Small intestine (tissue), 16 donors: ENCODE data around the gene VLDLR. TPM values are rescaled to one million over a fixed set of nuclear protein-coding genes. Genes with fewer than 3 reads are reported as not detected.

Experiments
- DNase-seq, 2 donors: peaks; one replicate each; pipeline versions ENCODE4 v3.0.0 to v3.0.0-alpha.2; 2013
- FAIRE-seq: peaks from 2 replicates; lab custom pipeline; 2012; peaks lifted over from hg19 to GRCh38; lab: Jason Lieb, UNC
- H3K27ac ChIP-seq, 3 donors: one replicate each; pipeline ENCODE4 v1.5.1; 2013; ENCODE audit warnings: low read length in 2 of 3, mild to moderate bottlenecking in 2 of 3, control low read depth in 1 of 3, inconsistent platforms in 1 of 3, low read depth in 1 of 3, moderate library complexity in 1 of 3
- H3K27me3 ChIP-seq, 3 donors: one replicate each; pipeline ENCODE4 v1.6.1; 2013; ENCODE audit warnings: low read length in 3 of 3, inconsistent platforms in 1 of 3; ENCODE audit not compliant: control insufficient read depth in 3 of 3, insufficient read depth in 3 of 3
- H3K36me3 ChIP-seq, 3 donors: one replicate each; pipeline ENCODE4 v1.6.1; 2013; ENCODE audit warnings: low read length in 3 of 3, inconsistent platforms in 1 of 3, low read depth in 1 of 3, mild to moderate bottlenecking in 1 of 3, moderate library complexity in 1 of 3; ENCODE audit not compliant: control insufficient read depth in 3 of 3, insufficient read depth in 2 of 3
- H3K4me1 ChIP-seq, 3 donors: one replicate each; pipeline ENCODE4 v1.6.1; 2013; ENCODE audit warnings: low read length in 2 of 3, inconsistent platforms in 1 of 3, low read depth in 1 of 3, mild to moderate bottlenecking in 1 of 3, moderate library complexity in 1 of 3; ENCODE audit not compliant: control insufficient read depth in 3 of 3, insufficient read depth in 2 of 3
- H3K4me3 ChIP-seq, 3 donors: one replicate each; pipeline ENCODE4 v1.5.1; 2013; ENCODE audit warnings: low read length in 3 of 3, control low read depth in 1 of 3, inconsistent platforms in 1 of 3, low read depth in 1 of 3, mild to moderate bottlenecking in 1 of 3, moderate library complexity in 1 of 3
- H3K9me3 ChIP-seq, 2 donors: one replicate each; pipeline ENCODE4 v1.6.1; 2013; ENCODE audit warnings: low read depth in 1 of 2, low read length in 1 of 2; ENCODE audit not compliant: control insufficient read depth in 2 of 2, insufficient read depth in 1 of 2
- WGBS, 3 donors: extraction: QIAGEN DNeasy Blood & Tissue Kit; methylation state at CpG; one replicate each; pipeline ENCODE4 v1.1.7; 2013; 5-methylcytosine and 5-hydroxymethylcytosine counted together
- long read RNA-seq, 10 donors: transcript quantifications; one replicate each; lab custom pipeline, GENCODE V29; 2026
- polyA plus RNA-seq, 4 donors: library from polyadenylated mRNA; stranded (reverse) in 3 of 4; unstranded in 1 of 4; fragments of 200-250 nt in 3 of 4; fragments of 120-200 nt in 1 of 4; gene quantifications; one replicate each; pipeline versions ENCODE4 v1.2.1 to v1.2.3, GENCODE V29; 2013
- donor health status: healthy with polysubstance abuse.
- donor health status: control.
- donor health status: control.
- donor health status: Bipolar disorder and iron deficiency.
- donor health status: healthy.

VLDLR gene
- polyA plus RNA-seq = 1 to 10 TPM in 2 of 4 donors, under 1 TPM in 1, not detected in 1; 0.81 to 2.4 (median 2.1) TPM
- long read RNA-seq, donor 1, full-length matches to known transcripts = 1 of 1 reads
- long read RNA-seq, donor 1, partial matches to known transcripts = 0 of 1 reads
- long read RNA-seq, donor 1, other reads (novel, unspliced or antisense) = 0 of 1 reads
- long read RNA-seq, donor 2 = 0 reads
- long read RNA-seq, donor 3 = 0 reads
- long read RNA-seq, donor 4 = 0 reads
- long read RNA-seq, donor 5 = 0 reads
- long read RNA-seq, donor 6 = 0 reads
- long read RNA-seq, donor 7, full-length matches to known transcripts = 2 of 7 reads
- long read RNA-seq, donor 7, partial matches to known transcripts = 5 of 7 reads
- long read RNA-seq, donor 7, other reads (novel, unspliced or antisense) = 0 of 7 reads
- long read RNA-seq, donor 8 = 0 reads
- long read RNA-seq, donor 9 = 0 reads
- long read RNA-seq, donor 10, full-length matches to known transcripts = 1 of 1 reads
- long read RNA-seq, donor 10, partial matches to known transcripts = 0 of 1 reads
- long read RNA-seq, donor 10, other reads (novel, unspliced or antisense) = 0 of 1 reads

- peak in 1 of 2 donors; percentile 59 for DNase-seq
- WGBS, 3 donors = 0 to 1% (median 1%) methylated on average over 40 to 72 of the region's 72 CpGs
- peak within 1 kb of the TSS; percentile 48 to 71 (median 56) for H3K4me3 ChIP-seq
- no peaks in the 10 kb centered on the region for H3K9me3 ChIP-seq
- peaks cover 0 to 8% (median 2%) of the 10 kb centered on the region in 3 donors for H3K4me1 ChIP-seq
- no peak within 1 kb of the TSS for H3K27ac ChIP-seq
- no peak for FAIRE-seq
- H3K27me3 ChIP-seq = peaks cover 0 to 63% (median 7%) of the 10 kb centered on the region in 3 donors
- no peaks in the 10 kb centered on the region for H3K36me3 ChIP-seq
Measured at GRCh38 chr9:2621722-2622460, at the start of gene VLDLR. Gene VLDLR, plus strand, starts transcription at chr9:2621787. Its CDS starts 403 bp downstream, at chr9:2622190.

- Histone ChIP-seq H3K4me1 (peaks cover 0 to 9% (median 0%) of the 10 kb centered on the region in 3 donors), H3K4me3 (no peak overlapping the region), H3K36me3 (no peaks in the 10 kb centered on the region), H3K9me3 (no peaks in the 10 kb centered on the region), H3K27ac (no peak overlapping the region), H3K27me3 (no peaks in the 10 kb centered on the region)
- FAIRE-seq (no peak), DNase-seq (no peak)
- WGBS, 3 donors = 83 to 88% (median 84%) methylated on average over 3 of the region's 3 CpGs
Measured at GRCh38 chr9:2574203-2574602, 47.4 kb upstream of the VLDLR start.

- H3K4me3 ChIP-seq = no peak overlapping the region
- no peaks in the 10 kb centered on the region for H3K36me3 ChIP-seq
- no peak overlapping the region for H3K27ac ChIP-seq
- no peaks in the 10 kb centered on the region for H3K9me3 ChIP-seq
- 39 to 62% (median 54%) methylated on average over 2 of the region's 2 CpGs for WGBS, 3 donors
- FAIRE-seq (no peak), DNase-seq (no peak)
- no peaks in the 10 kb centered on the region for H3K4me1 ChIP-seq
- no peaks in the 10 kb centered on the region for H3K27me3 ChIP-seq
Measured at GRCh38 chr9:2576631-2577030, 45.0 kb upstream of the VLDLR start.

- Histone ChIP-seq H3K27me3 (no peaks in the 10 kb centered on the region), H3K9me3 (no peaks in the 10 kb centered on the region), H3K4me1 (no peaks in the 10 kb centered on the region), H3K4me3 (no peak overlapping the region), H3K36me3 (no peaks in the 10 kb centered on the region), H3K27ac (no peak overlapping the region)
- WGBS, 3 donors = 78 to 84% (median 79%) methylated on average over 13 of the region's 13 CpGs
- DNase-seq (no peak), FAIRE-seq (no peak)
Measured at GRCh38 chr9:2583308-2584013, 38.1 kb upstream of the VLDLR start.

GRCh38 chr9:2591967-2592366 is 29.6 kb upstream of the VLDLR start:
- Histone ChIP-seq H3K27me3 (peaks cover 0 to 2% (median 0%) of the 10 kb centered on the region in 3 donors), H3K36me3 (no peaks in the 10 kb centered on the region), H3K9me3 (peaks cover 0 to 13% of the 10 kb centered on the region in 2 donors), H3K4me3 (no peak overlapping the region), H3K27ac (no peak overlapping the region), H3K4me1 (no peaks in the 10 kb centered on the region)
- 69 to 81% (median 71%) methylated on average over 1 of the region's 1 CpG for WGBS, 3 donors
- FAIRE-seq (no peak), DNase-seq (no peak)

- DNase-seq = no peak
- Histone ChIP-seq H3K9me3 (peaks cover 0 to 13% of the 10 kb centered on the region in 2 donors), H3K36me3 (no peaks in the 10 kb centered on the region), H3K4me3 (no peak overlapping the region), H3K27ac (no peak overlapping the region), H3K27me3 (peaks cover 0 to 2% (median 0%) of the 10 kb centered on the region in 3 donors), H3K4me1 (no peaks in the 10 kb centered on the region)
- no peak for FAIRE-seq
Measured at GRCh38 chr9:2593744-2594143, 27.8 kb upstream of the VLDLR start.

DNA sequence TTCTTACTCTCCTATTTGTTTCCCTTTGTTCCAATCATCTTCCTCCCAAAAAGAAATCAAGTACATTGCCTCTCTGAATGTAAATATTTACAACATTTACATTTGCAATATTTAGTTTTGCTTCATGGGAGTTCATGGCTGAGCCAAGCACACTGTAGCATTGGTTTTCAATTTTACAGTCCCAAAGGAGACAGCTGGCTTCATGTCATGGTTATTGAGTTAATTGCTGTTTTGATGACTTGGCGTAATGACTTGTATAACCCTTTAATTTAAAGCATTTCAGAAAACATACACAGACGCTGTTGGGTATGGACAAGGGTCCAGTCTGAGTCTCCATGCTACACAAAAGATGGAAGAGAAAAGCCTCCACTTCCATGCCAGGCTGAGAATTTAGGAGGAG is 25.6 kb upstream of the VLDLR start:
- DNase-seq (no peak), FAIRE-seq (no peak)
- H3K4me1 ChIP-seq = no peaks in the 10 kb centered on the region
- peaks cover 0 to 11% of the 10 kb centered on the region in 2 donors for H3K9me3 ChIP-seq
- peaks cover 0 to 2% (median 0%) of the 10 kb centered on the region in 3 donors for H3K27me3 ChIP-seq
- H3K27ac ChIP-seq = no peak overlapping the region
- H3K36me3 ChIP-seq = no peaks in the 10 kb centered on the region
- no peak overlapping the region for H3K4me3 ChIP-seq
- WGBS, 3 donors = 59 to 84% (median 64%) methylated on average over 2 of the region's 2 CpGs

DNA sequence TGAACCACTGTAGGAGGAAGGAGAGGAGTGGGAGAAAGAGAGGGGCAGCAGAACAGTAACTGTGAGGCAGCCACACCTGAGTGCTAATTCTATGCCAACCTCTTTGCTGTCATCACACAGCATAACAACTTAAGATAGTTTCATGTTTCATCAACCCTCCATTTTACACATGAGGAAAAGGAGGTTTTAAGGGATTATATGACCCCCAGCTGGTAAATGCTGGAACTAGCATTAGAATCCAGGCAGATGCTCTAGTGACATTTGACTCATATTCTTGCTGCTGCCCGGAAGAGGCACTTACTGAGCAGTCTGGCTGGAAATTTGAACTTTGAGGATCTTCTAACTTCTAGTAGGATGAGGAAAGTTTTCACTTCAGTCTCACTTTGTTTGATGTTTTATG is 24.1 kb upstream of the VLDLR start:
- Histone ChIP-seq H3K4me3 (no peak overlapping the region), H3K27me3 (peaks cover 0 to 2% (median 0%) of the 10 kb centered on the region in 3 donors), H3K9me3 (no peaks in the 10 kb centered on the region), H3K4me1 (no peaks in the 10 kb centered on the region), H3K27ac (no peak overlapping the region), H3K36me3 (no peaks in the 10 kb centered on the region)
- 61 to 68% (median 62%) methylated on average over 1 of the region's 1 CpG for WGBS, 3 donors
- FAIRE-seq (no peak), DNase-seq (no peak)
